Measurements from ENCODE around the gene ANAPC2.

DNA sequence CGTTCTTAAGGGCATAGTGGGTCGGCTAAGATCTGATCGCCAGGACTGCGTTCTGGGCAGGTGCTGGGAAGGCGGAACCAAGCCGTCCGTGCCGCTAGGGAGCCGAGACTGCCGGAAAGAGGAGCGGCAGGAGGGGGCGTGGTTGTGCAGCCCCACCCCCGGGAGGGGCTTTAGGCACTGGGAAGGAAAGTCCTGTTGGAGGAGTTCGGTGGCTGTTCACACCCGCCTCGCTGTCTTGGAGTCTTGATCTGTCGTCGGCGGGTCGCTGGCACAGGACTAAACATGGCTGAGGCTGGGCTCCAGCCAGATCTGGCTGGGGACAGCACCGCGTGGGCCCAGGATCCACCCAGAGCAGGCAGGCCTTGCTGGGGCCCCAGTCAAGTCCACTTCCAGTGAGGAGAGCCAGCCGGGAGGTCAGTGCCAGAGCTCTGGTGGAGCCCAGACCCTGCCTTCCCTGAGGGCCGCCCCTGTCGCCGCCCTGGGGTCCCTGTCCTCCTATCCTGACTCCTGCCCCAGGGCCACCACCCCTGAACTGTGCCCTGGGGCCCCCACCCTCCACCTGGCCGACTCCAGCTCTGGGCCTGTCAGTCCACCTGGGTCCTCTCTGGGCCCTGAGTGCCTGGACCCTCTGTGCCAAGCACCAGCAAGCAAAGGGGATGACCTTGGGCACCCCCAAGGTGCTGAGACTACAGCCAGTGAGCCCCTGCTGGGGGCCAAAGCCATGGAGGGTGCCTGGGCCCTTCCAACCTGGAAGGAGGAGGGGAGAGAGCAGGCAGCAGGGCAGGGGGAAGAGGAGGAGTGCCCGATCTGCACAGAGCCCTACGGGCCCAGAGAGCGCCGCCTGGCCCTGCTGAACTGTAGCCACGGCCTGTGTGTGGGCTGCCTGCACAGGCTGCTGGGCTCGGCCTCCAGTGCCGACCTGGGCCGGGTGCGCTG, 29.2 kb upstream of the ANAPC2 start:
- TF ChIP-seq, protein P1, sequence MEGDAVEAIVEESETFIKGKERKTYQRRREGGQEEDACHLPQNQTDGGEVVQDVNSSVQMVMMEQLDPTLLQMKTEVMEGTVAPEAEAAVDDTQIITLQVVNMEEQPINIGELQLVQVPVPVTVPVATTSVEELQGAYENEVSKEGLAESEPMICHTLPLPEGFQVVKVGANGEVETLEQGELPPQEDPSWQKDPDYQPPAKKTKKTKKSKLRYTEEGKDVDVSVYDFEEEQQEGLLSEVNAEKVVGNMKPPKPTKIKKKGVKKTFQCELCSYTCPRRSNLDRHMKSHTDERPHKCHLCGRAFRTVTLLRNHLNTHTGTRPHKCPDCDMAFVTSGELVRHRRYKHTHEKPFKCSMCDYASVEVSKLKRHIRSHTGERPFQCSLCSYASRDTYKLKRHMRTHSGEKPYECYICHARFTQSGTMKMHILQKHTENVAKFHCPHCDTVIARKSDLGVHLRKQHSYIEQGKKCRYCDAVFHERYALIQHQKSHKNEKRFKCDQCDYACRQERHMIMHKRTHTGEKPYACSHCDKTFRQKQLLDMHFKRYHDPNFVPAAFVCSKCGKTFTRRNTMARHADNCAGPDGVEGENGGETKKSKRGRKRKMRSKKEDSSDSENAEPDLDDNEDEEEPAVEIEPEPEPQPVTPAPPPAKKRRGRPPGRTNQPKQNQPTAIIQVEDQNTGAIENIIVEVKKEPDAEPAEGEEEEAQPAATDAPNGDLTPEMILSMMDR (IDR thresholded peaks at IDR 0.05; ENCODE audit: low read length), result no peak
- TF ChIP-seq EZH2 (optimal IDR thresholded peaks at IDR 0.05; ENCODE audit: low read depth, low read length) (no peak), EZH2phosphoT487 (IDR thresholded peaks at IDR 0.05; ENCODE audit: low read length) (no peak)

Measured in MM.1S (cell line).